Inflammatory macrophage (primary cell): ENCODE data around the gene ANGPTL8.

Source experiments
- DNase-seq, 2 donors: peaks; one replicate each; pipeline ENCODE4 v3.0.0-alpha.2; 2020 to 2022

ANGPTL8 gene

DNA sequence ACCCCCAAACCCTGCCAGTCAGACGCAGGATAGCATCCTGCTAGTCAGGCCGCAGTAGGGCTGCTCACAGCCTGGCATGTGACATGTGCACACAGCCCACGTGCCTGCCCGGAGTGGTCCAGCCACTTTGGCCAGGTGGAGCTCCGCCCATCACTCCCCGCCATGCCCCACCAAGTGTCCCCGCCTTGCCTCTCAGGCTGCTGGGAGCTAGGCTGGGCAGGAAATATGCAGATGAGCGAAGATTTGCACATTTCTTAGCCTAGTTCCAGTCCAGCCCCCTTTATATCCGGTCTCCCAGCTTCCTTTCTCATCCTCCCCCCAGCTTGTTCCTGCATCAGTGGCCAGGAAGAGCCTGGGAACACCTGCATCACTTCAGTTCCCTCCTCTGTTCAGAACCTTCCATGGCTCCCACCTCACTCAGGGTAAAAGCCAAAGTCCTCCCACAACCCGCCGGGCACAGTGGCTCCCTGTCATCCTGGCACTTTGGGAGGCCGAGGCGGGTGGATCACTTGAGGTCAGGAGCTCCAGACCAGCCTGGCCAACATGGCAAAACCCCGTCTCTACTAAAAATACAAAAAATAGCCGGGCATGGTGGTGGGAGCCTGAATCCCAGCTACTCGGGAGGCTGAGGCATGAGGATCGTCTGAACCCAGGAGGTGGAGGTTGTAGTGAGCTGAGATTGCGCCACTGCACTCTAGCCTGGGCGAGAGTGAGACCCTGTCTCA, 25.2 kb downstream of the ANGPTL8 start:
- no peak for DNase-seq

DNA sequence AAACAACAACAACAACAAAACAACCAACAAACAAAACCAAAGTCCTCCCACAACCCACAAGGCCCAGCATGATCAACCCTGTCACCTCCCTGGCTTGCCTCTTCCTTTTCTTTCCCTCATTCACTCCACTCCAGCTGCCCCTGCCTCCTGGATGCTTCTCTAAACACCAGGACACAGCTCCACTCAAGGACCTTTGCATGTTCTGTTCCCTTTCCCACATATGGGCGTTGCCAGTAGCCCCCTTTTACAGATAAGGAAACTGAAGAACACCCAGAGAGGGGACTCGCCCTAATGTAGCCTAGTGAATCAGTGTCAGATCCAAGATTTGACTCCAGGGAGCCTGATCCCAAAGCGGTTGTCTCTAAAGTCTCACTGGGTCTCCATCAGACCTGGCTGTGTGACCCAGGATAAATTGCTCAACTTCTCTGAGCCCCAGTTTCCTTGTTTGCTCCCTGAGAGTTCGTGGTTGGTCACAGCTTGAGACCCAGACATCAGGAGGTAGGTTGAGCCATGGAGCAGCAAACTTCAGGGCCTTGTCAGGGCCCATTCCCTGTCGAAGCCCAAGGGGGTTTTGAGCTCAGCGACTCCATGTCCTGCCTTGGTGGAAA, 25.9 kb downstream of the ANGPTL8 start:
- no peak for DNase-seq

DNA sequence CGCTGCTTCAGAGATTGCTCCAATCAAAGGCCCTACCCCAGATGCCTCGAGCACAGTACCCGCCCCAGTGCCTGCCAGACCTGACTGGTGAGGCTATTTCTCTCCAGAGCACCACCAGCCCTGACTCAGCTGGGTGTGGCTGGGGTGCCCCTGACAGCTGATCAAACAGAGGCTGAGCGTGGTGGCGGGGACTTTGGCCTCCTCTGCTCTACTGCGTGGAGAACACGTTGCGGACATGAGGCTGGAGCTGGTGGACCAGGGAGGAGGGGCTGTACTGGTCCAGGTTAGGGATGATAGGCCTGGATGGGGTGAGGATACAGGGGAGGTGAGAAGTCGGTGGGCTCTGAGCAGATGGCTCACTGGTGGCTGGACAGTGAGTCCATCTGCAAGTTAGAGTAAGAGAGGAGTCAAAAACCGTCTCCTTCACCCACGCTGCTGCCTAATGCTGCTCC, 26.4 kb downstream of the ANGPTL8 start:
- no peak for DNase-seq

DNA sequence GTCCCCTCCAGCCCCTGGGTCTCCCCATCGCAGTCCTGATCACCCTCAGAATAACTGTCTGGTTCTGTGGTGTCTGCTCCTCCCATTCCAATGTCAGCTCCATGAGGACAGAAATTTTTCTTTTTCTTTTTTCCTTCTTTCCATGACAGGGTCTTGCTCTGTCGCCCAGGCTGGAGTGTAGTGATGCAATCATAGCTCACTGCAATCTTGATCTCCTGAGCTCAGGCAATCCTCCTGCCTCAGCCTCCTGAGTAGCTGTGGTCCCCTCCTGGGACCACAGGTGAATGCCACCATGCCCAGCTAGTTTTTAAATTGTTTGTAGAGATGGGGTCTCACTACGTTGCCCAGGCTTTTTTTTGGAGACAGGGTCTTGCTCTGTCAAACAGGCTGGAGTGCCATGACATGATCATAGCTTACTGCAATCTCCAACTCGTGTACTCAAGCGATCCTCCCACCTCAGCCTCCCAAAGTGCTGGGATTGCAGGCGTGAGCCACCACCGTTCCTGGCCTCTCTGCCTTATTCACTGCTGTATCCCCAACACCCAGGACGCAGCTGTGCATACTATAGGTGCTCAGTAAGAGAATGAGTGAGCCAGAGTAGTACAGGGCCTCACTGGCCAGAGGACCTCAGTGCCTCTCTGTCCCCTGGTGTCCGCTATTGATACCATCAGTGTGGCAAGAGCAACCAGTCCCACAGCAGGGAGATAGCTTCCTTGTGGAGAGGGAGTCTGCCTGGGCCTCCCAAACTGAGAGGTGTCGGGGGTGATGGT, 28.1 kb downstream of the ANGPTL8 start:
- no peak for DNase-seq

DNA sequence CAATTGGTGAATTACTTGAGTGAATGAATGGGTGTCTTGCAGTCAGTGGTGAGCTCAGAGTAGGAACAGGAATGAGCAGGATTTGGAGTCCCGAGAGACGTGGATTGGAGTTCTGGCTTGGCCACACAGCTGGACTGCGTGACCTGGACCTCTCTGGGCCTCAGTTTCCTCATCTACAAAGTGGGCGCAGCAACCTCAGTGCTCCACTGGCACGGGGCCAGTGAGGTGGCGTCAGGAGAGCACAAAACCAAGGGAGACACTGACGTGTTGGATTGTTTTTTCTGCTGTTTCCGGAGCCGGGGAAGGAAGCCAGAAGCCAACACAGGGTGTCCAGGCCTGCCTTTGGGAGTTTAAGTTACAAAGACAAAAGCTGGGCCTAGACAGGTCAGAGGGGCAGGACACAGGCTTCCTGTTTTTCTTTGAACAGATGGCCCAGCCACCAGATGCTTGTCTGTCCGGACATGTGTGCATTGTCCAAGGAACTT, 29.4 kb downstream of the ANGPTL8 start:
- no peak for DNase-seq

DNA sequence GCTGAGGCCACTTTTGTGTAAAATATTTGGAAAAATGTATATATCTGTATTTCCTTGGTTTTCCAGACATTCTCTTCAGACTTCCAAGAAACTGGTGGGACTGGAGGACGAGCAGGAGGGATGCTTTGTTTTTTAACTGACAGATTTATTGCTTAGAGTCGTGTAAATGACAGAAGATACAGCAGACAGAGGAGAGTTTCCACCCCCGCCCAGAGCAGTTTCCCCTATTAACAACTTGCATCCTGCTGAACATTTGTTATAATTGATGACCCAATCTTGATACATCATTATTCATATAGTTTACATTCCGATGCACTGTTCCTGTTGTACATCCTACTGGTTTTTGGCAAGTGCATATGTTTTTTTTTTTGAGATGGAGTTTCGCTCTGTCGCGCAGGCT, 30.0 kb downstream of the ANGPTL8 start:
- no peak for DNase-seq

DNA sequence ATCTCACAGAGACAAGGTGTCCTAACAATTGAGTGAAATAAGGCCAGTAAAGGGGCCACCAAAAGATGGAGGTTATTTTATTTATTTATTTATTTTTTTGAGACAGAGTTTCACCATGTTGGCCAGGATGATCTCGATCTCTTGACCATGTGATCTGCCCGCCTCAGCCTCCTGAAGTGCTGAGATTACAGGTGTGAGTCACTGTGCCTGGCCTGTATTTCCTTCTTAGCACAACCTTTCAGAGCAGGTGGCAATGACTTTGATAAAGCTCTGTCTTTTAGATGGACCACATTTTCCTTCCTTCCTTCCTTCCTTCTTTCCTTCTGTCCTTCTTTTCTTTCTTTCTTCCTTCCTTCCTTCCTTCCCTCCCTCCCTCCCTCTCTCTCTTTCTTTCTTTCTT, 33.9 kb downstream of the ANGPTL8 start:
- no peak for DNase-seq

DNA sequence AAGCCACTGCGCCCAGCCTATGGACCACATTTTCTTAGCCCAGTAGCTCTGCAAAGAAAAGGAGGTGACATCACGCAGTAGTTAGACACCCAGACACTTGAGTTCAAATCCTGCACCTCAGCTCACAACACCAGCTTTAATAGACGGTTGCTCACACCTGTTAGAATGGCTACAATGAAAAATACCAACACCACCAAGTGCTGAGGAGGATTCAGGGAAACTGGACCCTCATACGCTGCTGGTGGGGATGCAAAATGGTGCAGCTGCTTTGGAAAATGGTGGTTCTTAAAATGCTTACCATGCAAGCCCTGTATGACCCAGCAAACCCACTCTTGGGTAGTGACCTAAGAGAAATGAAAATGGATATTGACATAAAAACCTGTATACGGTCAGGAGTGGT, 34.6 kb downstream of the ANGPTL8 start:
- DNase-seq = no peak

DNA sequence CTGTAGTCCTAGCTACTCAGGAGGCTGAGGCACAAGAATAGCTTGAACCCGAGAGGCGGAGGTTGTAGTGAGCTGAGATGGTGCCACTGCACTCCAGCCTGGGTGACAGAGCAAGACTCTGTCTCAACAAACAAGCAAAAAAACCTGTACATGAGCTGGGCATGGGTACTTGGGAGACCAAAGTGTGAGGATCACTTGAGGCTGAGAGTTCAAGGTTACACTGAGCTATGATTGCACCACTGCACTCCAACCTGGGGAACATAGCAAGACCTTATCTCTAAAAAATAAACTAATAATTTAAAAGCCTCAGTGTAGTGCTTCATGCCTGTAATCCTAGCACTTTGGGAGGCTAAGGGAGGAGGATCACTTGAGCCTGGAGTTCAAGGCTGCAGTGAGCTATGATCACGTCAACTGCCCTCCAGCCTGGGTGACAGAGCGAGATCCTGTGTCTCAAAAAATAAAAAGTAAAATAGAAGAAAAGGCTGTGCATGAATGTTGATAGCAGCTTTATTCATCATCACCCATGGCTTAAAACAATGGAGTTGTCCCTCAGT, 35.2 kb downstream of the ANGPTL8 start:
- DNase-seq = no peak

DNA sequence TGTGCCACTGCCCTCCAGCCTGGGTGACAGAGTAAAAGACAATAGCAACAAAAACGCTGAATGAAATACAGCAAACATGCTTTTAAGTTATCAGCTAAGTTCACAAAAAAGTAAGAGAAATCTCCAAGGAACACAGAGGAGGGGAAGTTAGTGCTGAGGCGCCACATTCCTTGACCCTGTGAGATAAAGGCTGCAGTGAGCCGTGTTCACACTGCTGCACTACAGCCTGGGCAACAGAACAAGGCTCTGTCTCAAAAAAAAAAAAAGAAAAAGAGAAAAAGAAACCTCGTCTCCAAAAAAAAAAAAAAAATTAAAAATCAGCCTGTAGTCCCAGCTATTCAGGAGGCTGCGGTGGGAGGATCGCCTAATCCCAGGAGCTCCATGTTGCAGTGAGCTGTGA, 39.3 kb downstream of the ANGPTL8 start:
- no peak for DNase-seq

DNA sequence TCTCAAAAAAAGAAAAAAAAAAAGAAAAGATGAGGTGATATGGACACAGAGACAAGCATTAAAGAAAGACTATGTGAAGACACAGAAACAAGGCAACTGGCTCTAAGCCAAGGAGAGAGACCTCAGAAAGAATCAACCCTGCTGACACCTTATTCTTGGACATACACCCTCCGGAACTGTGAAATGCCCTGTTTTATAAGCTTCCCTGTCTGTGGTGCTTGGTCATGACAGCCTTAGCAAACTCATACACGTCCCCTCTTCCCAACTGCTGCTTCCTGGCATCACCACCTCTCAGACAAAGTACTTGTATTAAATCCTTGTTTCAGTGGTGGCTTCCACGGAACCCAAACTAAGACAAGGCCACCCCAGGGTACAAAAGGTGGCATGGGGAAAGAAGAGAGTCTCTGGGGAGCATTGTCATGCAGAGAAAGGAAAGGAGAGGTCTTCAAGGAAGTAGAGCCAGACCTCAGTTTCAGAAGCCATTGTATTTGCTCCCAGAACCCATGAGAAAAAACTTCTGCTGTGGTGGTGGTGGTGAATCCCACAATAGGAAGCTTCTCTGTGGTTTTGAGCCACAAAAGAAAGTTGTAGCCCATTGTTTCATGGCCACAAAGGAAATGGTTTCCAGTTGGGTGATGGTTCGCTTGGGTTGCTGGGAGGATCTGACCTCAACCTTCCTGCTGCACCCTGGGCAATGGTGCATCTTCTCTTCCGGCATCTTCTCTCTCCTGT, 40.3 kb downstream of the ANGPTL8 start:
- DNase-seq = peak; percentile 38 to 51

DNA sequence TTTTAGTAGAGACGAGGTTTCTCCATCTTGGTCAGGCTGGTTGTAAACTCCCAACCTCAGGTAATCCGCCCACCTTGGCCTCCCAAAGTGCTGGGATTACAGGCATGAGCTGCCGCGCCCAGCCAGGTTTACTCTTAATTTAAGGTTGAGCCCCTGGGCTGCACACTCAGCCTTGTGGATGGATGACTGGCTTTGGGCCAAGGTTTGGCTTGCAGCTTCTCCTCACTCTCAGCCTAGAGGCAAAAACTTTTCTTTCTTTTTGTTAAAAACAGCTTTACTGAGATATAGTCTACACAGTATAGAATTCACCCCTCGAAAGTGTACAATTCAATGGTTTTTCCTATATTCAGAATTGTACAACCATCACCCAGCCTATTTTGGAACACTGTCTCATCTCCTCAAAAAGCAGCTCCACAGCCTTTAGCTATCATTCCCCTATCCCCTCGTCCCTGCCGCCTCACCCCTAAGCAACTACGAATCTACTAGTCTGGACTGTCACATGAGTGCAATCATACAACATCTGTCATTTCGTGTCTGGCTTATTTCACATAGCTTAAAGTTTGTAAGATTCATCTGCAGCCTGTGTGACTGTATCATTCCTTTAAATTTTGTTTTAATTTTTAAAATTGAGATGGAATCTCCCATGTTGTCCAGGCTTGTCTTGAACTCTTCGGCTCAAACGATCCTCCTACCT, 42.1 kb downstream of the ANGPTL8 start:
- DNase-seq = no peak

DNA sequence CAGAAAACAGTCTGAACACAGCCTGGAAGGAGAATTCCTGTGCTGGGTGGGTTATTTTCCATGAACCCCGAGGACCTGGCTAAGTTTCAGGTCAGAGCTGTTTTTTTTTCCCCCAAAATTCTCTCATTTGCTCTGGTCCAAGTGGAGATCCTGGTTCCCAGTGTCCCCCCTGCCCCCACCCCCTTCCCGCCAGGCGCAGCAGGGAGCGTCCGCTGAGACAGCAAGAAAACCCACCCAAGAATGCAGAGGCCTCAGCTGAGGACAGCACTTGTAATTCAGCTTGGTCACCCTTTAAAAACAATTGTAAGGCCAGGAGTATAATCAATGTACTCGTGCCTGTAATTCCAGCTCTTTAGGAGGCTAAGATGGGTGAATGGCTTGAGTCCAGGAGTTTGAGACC, 45.1 kb downstream of the ANGPTL8 start:
- no peak for DNase-seq

DNA sequence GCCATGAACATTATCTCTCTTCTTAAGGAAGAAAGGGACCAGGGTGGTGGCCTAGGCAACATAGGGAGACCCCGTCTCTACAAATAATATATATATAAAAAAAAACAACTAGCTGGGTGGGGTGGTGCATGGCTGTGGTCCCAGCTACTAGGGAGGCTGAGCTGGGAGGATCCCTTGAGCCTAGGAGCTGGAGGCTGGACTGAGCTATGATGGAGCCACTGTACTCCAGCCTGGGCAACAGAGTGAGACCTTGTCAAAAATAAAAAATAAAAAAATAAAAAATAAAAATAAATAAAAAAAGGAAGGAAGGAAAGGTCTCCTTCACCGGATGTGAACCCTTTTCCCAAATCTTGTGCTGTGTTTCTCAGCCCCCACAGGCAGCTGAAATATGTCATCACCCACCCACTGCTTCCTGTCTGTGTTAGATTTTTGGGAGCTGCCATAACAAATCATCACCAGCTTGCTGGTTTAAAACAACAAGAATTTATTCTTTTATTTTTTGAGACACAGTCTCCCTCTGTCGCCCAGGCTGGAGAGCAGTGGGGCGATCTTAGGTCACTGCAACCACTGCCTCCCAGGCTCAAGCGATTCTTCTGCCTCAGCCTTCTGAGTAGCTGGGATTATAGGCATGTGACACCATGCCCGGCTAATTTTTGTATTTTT, 47.0 kb downstream of the ANGPTL8 start:
- peak; percentile 75 to 84 for DNase-seq

DNA sequence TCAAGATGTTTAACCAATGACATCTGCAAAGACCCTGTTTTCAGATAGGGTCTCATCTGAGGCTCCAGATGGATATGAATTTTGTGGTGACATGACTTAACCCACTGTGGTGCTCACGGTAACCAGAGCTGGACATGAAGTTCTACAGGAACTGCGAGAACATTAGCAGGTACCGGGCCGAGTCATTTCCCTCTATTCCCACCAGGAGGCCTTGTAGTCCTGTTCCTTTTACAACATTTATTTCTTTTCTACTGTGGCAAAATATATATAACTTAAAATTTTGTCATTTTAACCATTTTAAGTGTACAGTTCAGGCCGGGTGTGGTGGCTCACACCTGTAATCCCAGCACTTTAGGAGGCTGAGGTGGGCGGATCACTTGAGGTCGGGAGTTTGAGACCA, 48.9 kb downstream of the ANGPTL8 start:
- peak; percentile 38 to 51 for DNase-seq

DNA sequence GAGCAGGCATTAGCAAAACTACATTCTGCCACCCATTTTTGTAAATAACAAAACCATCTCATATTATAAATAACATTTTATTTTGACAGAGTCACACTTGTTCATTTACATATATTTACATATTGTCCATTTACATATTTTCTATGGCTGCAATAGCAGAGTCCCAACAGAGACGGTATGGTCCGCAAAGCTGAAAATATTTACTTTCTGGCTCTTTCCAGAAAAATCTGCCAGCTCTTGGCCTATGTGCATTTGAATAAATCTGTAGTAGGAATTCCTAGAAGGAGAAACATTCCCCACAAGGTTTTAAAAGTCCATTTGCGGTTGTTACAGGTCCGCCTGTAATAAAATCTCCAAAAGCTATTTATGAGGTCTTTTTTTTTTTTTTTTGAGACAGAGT, 50.8 kb downstream of the ANGPTL8 start:
- DNase-seq = no peak

DNA sequence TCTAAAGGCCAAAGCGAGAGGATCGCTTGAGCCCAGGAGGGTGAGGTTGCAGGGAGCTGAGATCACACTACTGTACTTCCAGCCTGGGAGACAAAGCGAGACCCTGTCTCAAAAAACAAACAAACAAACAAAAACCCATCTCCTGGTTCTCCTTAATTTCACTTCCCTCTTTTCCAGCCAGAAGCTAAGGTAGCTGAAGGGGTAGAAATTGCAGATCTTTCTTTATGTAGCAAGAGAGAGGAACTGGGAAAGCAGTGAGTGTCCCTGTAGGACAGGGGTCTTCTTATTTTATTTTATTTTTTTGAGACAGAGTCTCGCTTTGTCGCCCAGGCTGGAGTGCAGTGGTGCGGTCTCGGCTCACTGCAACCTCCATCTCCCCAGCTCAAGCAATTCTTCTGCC, 52.0 kb downstream of the ANGPTL8 start:
- DNase-seq = peak in 1 of 2 donors; percentile 20
